Airway epithelial cell (primary cell): ENCODE data around the gene RPSA. TPM values are rescaled to one million over a fixed set of nuclear protein-coding genes. Genes with fewer than 3 reads are reported as not detected.

Experiments used
- total RNA-seq: library from RNA; depleted of rRNA; stranded (reverse); fragments of >200 nt; gene quantifications from 2 replicates; pipeline ENCODE4 v1.2.3, GENCODE V29; 2015

The RPSA gene
- 2,582 and 2,734 TPM in 2 replicates for total RNA-seq

GRCh38 chr3:39406368-39407258 lies at the start of gene RPSA:
Gene RPSA, plus strand, starts transcription at chr3:39406720. Its CDS starts 934 bp downstream, at chr3:39407654.

GRCh38 chr3:39383045-39383880 lies 23.3 kb upstream of the RPSA start, which contains the start of gene SLC25A38:
Gene SLC25A38, plus strand, starts transcription at chr3:39383370. Its CDS starts 355 bp downstream, at chr3:39383725.

Other genes with a start within 250 kb of the RPSA start
- not detected in 2 replicates for gene XIRP1, start 214.1 kb upstream of the RPSA start, total RNA-seq
- not detected in 2 replicates for gene CX3CR1, start 126.7 kb upstream of the RPSA start, total RNA-seq
- not detected in 2 replicates for gene CCR8, start 77.0 kb upstream of the RPSA start, total RNA-seq
- 22.2 and 24.2 TPM in 2 replicates for gene SLC25A38, start 23.4 kb upstream of the RPSA start, total RNA-seq
- not detected in 2 replicates for gene MOBP, start 61.0 kb downstream of the RPSA start, total RNA-seq